ENCODE measurements around the gene ACSM3. TPM values are rescaled to one million over a fixed set of nuclear protein-coding genes. Genes with fewer than 3 reads are reported as not detected.

Gene ACSM3
- total RNA-seq, 6 experiments from 2014 or later = 24.5 to 109 (median 57.9) TPM

- intact Hi-C loops (cut with DNase I) = no loop called here
- DNase-seq (no peak), ATAC-seq (no peak)
- no peak for TF ChIP-seq CTCF (IDR thresholded peaks at IDR 0.05)
- Histone ChIP-seq H3K4me1 (peaks cover 0 to 9% (median 3%) of the 10 kb centered on the region in 4 donors), H3K9me3 (no peaks in the 10 kb centered on the region), H3K4me3 (no peak overlapping the region), H3K36me3 (peaks cover 0 to 39% (median 7%) of the 10 kb centered on the region in 4 donors), H3K27me3 (no peaks in the 10 kb centered on the region), H3K27ac (no peak overlapping the region)
- WGBS (ENCODE audit: insufficient coverage, low coverage, low lambda C conversion rate, missing lambda C conversion rate) = 37% methylated on average over 2 of the region's 2 CpGs
Measured at GRCh38 chr16:20798364-20798763, 34.5 kb downstream of the ACSM3 start.

GRCh38 chr16:20799599-20799998 lies 35.8 kb downstream of the ACSM3 start:
- Histone ChIP-seq H3K36me3 (peaks cover 0 to 39% (median 7%) of the 10 kb centered on the region in 4 donors), H3K4me3 (no peak overlapping the region), H3K27me3 (no peaks in the 10 kb centered on the region), H3K4me1 (peaks cover 0 to 21% (median 9%) of the 10 kb centered on the region in 4 donors), H3K27ac (no peak overlapping the region), H3K9me3 (no peaks in the 10 kb centered on the region)
- DNase-seq (no peak), ATAC-seq (peak; percentile 35 to 53 (median 42))
- intact Hi-C loops (cut with DNase I) = no loop called here
- WGBS (ENCODE audit: insufficient coverage, low coverage, low lambda C conversion rate, missing lambda C conversion rate) = 44% methylated on average over 2 of the region's 2 CpGs
- TF ChIP-seq POLR2A (IDR thresholded peaks at IDR 0.05) = no peak
- TF ChIP-seq CTCF (IDR thresholded peaks at IDR 0.05) = peak; percentile 46 to 65 (median 58)

- intact Hi-C loops (cut with DNase I) = no loop called here
- Histone ChIP-seq H3K9me3 (no peaks in the 10 kb centered on the region), H3K27me3 (no peaks in the 10 kb centered on the region), H3K4me1 (peaks cover 0 to 30% (median 12%) of the 10 kb centered on the region in 4 donors), H3K4me3 (no peak overlapping the region), H3K27ac (no peak overlapping the region), H3K36me3 (peaks cover 0 to 39% (median 7%) of the 10 kb centered on the region in 4 donors)
- DNase-seq (no peak), ATAC-seq (no peak)
- no peak for TF ChIP-seq POLR2A (IDR thresholded peaks at IDR 0.05)
- no peak for TF ChIP-seq CTCF (IDR thresholded peaks at IDR 0.05)
- 31% methylated on average over 1 of the region's 1 CpG for WGBS (ENCODE audit: insufficient coverage, low coverage, low lambda C conversion rate, missing lambda C conversion rate)
Measured at GRCh38 chr16:20801278-20801677, 37.5 kb downstream of the ACSM3 start.

- Histone ChIP-seq H3K4me3 (peak overlapping the region in 1 of 3 donors; percentile 14), H3K36me3 (peaks cover 0 to 20% (median 2%) of the 10 kb centered on the region in 4 donors), H3K27ac (peak overlapping the region in 1 of 3 donors; percentile 53), H3K4me1 (peaks cover 0 to 30% (median 12%) of the 10 kb centered on the region in 4 donors), H3K27me3 (no peaks in the 10 kb centered on the region), H3K9me3 (no peaks in the 10 kb centered on the region)
- ATAC-seq (no peak), DNase-seq (no peak)
- 20% methylated on average over 2 of the region's 2 CpGs for WGBS (ENCODE audit: insufficient coverage, low coverage, low lambda C conversion rate, missing lambda C conversion rate)
- intact Hi-C loops (cut with DNase I) = no loop called here
- TF ChIP-seq POLR2A (IDR thresholded peaks at IDR 0.05) = no peak
- TF ChIP-seq CTCF (IDR thresholded peaks at IDR 0.05) = no peak
Measured at GRCh38 chr16:20803192-20803560, 39.4 kb downstream of the ACSM3 start.

All from right lobe of liver (tissue), 6 donors.